Activated effector memory CD4-positive, alpha-beta T cell treated with Interleukin-2 at 50 U/mL for 16 hours (primary cell): ENCODE results near the gene BCAS3.
"Not testable (repeated sequence)": the region's sequence is repeated elsewhere in the genome, so short reads cannot be mapped to it uniquely, and the experiment has no call there.

Experiments
- DNase-seq: peaks from one replicate; pipeline ENCODE4 v3.0.0-alpha.2; 2020

Gene BCAS3

DNA sequence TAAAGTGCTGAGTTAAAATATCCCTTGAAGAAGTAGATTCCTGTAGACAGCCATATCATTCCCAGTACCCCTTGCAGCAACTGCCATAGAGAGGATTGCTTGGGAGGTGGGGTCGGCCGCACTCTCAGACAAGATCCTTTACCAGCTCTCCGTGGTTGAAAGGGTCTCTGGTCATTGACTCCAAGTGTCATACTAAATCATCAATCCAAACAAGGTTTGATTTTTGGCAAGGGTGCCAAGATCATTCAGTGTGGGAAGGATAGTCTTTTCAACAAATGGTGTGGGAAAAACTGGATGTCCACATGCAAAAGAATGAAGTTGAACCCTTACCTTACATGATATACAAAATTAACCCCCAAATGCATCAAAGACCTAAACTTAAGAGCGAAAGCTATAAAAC lies 743.8 kb downstream of the BCAS3 start:
- DNase-seq: no peak

DNA sequence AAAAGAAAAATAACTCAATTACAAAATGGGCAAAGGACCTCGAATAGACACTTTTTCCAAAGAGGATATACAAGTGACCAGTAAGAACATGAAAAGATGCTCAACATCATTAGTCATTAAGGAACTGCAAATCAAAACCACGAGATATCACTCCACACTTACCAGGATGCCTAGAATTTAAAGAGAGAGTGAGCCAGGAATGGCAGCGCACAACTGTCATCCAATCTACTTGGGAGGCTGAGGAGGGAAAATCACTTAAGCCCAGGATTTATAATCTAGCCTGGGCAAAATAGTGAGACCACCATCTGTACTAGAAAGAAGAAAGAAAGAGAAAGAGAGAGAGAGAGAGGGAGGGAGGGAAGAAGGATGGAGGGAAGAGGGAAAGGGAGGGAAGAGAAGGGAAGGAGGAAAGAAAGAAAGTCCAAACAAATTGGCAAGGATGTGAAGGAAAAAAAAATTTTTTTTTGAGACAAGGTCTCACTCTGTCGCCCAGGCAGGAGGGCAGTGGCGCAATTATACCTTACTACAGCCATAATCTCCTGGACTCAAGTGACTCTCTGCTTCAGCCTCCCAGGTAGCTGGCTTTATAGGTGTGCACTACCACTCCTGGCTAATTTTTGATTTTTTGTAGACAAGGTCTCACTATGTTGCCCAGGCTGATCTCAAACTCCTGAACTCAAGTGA lies 744.6 kb downstream of the BCAS3 start:
- DNase-seq: no peak

DNA sequence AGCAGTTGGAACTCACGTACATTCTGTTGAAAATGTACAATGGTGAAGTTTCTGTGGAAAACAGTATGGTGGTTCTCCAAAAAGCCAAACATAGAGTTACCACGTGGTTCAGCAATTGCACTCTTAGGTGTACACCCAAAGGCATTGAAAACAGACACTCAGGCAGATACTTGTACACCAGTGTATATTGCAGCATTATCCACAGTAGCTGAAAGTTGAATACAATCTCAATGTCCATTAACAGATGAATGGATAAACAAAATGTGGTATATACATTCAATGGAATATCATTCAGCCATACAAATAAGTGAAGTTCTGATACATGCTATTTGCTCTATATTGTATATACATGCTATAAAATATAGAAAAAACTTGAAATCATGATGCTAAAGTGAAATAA lies 745.2 kb downstream of the BCAS3 start:
- no peak for DNase-seq

DNA sequence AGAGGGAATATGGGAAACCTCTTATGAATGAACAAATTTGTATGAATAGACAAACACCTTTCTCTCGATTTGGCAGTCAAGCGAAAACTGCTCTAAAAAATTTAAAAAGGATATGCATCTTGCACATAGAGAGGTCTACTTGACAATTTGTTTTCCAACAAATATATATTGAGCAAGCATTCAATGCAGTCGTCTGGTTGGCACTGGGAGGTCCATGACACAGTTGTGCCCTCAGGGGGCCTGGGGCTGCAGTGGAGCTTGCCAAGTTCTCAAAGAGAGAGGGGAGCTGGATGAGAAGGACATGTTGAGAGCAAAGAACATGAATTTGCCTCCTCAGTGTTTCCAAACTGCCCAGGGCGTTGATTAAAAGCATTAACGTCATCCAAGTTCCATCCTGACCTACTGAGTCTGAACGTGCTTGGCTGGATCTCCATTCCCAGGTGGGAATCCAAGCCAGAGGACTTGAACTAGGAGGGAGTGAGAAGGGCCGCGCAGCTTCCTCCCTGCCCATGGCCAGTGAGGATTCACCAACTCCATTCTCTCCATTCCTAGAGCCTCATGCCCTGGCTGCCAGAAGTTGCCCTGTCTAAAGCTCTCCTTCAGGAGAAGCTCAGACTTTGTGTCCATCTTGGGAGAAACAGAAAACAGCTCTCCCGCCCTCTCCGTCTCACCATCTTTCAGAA lies 746.5 kb downstream of the BCAS3 start:
- no peak for DNase-seq

DNA sequence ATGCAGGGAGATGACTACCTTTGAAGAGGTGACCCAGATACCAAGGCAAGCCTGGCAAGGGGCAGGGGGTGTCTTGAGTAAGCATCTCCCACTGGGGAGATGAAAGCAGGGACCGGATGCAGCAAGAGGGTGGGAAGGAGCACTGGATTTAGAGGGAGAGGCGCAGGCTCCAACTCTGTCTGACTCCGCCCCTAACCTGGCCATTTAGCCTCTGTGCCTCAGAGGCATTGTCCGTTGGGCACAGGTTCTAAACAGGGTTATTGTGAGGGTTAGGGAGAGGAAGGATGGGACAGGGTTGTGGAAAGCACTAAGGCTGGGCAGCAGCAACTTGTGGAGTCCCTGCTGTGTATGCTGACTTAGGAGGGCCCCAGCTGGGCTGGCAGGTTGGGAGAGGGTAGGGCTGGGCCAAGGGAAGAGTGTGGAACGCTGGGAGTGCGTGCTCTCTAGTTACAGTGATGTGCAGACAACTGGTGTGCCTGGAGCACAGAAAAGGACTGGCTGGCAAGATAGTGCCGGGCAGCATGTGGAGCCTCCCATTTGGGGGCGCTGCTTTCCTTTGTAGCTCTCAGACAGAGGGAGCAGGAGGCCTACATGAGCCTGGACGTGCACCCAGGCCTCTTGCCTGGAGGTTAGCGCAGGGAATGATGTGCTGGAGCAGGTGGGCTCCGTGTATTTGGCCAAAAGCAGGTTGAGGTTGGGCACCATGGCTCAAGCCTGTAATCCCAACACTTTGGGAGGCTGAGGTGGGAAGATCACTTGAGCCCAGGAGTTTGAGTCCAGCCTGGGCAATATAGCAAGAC lies 748.2 kb downstream of the BCAS3 start:
- no peak for DNase-seq

DNA sequence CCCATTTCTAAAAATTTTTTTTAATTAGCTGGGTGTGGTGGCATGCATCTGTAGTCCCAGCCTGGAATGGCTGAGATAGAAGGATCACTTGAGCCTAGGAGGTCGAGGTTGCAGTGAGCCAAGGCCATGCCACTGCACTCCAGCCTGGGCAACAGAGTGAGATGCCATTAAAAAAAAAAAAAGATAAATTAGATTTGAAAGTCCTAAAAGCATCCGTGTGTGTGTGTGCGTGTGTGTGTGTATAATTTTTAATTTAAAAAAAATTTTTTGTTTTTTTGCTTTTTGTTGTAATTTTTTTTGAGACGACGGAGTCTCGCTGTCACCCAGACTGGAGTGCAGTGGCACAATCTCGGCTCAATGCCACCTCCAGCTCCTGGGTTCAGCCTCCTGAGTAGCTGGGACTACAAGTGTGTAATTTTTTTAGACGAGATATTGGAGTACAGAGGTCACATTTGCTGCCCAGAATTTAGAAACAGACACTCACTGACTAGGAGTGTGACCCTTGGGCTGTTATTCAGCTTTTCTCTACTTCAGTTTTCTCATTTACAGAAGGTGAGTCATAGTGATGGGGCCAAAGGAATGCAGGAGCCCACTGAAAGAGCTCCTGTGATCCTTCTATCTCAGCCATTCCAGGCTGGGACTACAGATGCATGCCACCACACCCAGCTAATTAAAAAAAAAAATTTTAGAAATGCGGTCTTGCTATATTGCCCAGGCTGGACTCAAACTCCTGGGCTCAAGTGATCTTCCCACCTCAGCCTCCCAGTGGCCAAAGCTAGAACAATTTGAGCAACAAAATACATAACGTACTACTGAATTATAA lies 749.0 kb downstream of the BCAS3 start:
- no peak for DNase-seq

DNA sequence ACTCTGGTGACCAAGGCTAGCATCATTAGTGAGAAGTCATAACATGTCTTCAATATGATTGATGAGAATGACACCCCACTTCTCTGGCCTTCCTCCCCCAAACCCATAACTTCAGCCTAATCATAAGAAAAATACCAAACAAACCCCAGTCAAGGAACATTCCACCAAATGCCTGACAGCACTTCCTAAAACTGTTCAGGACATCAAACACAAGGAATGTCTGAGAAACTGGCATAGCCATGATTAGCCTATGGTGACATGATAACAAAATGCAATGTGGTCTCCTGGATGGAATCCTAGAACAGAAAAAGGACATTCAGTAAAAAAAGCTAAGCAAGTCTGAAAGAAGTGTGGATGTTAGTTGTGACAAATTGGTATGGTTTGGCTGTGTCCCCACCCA lies 749.9 kb downstream of the BCAS3 start:
- DNase-seq: no peak

DNA sequence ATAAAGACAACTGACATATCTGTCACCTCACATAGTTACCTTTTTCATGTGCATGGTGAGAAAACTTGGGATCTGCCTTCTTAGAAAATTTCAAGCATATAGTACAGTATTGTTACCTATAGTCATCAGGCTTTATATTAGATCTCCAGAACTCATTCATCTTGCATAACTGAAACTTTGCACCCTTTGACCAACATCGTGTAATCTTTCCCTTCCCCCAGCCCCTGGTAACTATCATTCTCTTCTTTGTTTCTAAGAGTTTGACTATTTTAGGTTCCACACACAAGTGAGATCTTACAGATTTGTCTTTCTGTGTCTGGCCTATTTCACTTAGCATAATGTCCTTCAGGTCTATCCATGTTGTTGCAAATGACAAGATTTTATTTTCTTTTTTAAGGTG lies 751.6 kb downstream of the BCAS3 start:
- no peak for DNase-seq

DNA sequence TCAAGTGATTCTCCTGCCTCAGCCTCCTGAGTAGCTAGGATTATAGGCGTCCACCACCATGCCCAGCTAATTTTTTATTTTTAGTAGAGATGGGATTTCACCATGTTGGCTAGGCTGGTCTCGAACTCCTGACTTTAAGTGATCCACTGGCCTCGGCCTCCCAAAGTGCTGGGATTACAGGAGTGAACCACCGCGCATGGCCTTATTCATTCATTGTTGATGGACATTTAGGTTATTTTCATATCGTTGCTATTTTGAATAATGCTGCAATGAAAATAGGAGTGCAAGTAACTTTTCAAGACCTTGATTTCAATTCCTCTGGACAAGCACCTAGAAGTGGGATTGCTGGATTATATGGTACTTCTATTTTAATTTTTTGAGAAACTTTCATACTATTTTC lies 752.2 kb downstream of the BCAS3 start:
- DNase-seq: not testable (repeated sequence)

DNA sequence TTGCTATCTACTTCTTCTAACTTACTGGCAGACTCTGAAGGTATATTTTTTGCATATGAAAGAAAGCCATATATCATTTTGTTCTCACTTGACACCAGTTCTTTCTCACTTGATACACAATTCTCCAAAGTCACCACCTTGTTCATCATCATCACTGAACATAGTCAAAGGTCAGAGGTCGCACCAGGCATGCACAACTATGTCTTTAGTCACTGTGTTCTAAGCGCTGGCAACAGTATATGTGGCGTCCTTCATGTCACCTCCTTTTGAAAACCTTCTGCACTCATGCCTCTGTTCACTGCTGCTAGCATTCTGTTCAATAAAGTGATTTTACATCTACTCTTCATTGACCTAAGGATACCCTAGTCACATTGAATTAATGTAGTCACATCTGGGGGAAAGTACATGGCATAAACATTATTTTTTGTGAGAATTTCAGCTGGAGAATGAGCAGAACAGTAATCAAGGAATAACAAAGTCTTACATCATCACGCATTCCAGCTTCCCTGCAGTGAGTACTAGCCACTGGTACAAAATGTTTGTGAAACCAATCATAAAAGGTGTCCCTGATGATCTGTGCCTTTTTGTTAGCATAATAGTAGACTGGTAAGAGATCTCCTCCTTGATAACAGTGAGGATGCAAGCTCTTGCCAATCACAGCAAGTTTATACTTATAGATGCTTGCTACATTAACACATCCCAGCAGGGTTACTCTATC lies 754.1 kb downstream of the BCAS3 start:
- no peak for DNase-seq

DNA sequence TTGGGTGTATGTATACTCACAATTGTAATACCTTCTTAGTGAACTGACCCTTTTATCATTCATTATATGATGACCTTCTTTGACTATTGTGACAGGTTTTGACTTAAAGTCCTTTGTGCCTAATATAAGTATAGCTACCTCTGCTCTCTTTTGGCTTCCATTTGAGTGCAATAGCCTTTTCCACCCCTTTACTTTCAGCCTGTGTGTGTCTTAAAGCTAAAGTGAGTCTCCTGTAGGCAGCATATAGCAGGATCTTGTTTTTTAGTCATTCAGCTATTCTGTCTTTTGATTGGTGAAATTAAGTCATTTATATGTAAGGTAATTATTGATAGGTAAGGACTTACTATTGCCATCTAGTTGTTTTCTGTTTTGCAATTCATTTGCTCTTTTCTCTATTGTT lies 758.6 kb downstream of the BCAS3 start:
- DNase-seq: no peak

DNA sequence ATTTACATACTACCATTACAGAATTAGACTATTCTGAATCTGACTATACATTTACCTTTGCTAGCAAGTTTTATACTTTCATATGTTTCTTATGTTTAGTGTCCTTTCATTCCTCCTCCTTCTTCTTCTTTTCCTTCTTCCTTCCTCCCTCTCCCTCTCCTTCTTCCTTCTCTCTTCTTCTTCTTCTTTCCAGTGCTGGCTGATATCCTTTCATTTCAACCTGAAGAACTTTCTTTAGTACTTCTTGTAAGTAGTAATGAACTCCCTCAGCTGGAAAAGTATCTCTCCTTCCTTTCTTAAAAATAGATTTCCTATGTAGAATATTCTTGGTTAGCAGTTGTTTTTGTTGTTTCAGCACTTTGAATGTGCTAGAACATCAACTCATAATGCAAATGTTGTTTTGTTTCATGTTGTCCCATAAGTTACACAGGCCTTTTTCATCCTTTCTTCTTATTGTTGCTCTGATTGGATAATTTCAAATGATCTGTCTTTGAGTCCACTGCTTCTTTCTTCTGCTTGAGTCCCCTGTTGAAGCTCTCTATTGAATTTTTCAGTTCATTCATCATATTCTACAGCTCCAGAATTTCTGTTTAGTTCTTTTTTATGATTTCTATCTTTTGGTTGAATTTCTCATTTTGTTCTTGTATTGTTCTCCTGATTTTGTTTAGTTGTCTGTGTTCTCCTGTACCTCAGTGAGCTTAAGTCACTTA lies 759.5 kb downstream of the BCAS3 start:
- no peak for DNase-seq

DNA sequence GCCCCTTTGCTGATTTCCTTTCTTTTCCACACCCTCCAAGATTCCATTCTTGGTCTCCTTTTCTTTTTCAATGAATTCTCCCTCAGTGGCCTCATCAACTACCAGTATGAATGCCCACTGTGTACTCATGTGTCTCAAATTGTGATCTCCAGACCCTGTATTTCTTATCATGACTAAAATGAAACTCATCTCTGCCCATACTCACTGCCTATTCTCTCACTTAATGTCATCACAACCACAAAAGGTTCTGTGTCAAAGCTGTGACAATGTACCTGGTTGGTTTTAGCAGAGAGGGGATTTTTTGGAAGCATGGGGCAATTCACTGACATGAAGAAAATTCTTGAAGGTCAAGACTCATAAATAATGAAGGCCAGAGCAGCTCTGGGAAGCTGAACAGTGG lies 763.0 kb downstream of the BCAS3 start:
- DNase-seq: no peak

DNA sequence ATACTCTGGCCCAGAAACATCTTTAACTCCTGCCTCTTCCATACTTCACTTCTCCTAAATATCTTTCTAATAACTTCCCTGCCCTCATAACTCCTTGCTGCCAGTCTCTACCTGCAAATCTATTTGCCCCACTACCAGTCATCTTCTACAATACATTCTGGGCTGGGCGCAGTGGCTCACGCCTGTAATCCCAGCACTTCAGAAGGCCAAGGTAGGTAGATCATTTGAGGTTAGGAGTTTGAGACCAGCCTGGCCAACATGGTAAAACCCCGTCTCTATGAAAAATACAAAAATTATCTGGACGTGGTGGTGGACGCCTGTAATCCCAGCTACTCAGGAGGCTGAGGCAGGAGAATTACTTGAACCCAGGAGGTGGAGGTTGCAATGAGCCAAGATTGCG lies 763.9 kb downstream of the BCAS3 start:
- DNase-seq: not testable (repeated sequence)

DNA sequence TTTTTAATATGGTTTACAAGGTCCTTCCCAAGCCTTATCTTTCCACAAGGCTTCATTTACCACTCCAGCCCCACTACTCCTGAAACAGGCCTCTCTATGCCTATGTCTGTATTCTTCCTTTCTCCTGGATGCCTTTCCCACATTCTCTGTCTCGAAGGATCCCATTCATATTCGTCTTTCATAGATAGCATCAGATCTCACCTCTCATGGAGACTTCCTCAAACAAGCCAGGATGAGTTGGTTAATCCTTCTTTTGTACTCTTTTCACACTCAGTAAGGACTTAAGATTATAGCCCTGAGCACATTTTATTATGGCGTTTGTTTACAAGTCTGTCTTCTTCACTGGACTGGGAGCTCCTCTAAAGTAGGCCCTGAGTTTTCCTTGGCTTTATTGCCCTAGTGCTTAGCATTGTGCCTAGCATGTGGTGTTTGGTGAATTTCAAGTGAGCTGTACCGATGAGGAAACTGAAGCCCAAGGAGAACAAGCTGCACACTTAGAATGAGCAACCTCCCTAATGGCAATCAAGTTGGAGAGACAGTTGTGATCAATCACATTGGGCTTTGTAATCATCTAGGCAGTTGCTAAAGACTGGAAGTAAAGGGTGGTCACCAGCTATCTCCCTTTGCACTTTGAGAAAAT lies 764.6 kb downstream of the BCAS3 start:
- no peak for DNase-seq
